Inflammatory macrophage treated with lipopolysaccharide for 1 hour (primary cell): Measurements from ENCODE around the gene H2BW2.
"Not testable (repeated sequence)": the region's sequence is repeated elsewhere in the genome, so short reads cannot be mapped to it uniquely, and the experiment has no call there.

Source experiments
- DNase-seq, 2 donors: peaks; one replicate each; pipeline ENCODE4 v3.0.0-alpha.2; 2020 to 2022

The H2BW2 gene

GRCh38 chrX:104039689-104040505, at the start of gene H2BW2:
TSS of gene H2BW2 (plus strand) at chrX:104039956. CDS start at chrX:104039995, 39 bp downstream.
- no peak for DNase-seq

GRCh38 chrX:103999234-103999633, 40.5 kb upstream of the H2BW2 start:
- no peak for DNase-seq

GRCh38 chrX:104008831-104009230, 30.9 kb upstream of the H2BW2 start:
- no peak for DNase-seq

GRCh38 chrX:104013158-104013557, 26.6 kb upstream of the H2BW2 start:
- DNase-seq, result no peak

GRCh38 chrX:104013606-104014005, 26.1 kb upstream of the H2BW2 start, which contains the start of gene H2BW1:
TSS of gene H2BW1 (minus strand) at chrX:104013708. CDS start at chrX:104013576, 132 bp downstream.
- no peak for DNase-seq

- not testable (repeated sequence) for DNase-seq
Measured at GRCh38 chrX:104015576-104015975, 24.2 kb upstream of the H2BW2 start.

- no peak for DNase-seq
Measured at GRCh38 chrX:104018126-104018525, 21.6 kb upstream of the H2BW2 start.

- no peak for DNase-seq
Measured at GRCh38 chrX:104041003-104041402, 1.2 kb downstream of the H2BW2 start.

GRCh38 chrX:104045642-104046041, 5.9 kb downstream of the H2BW2 start:
- DNase-seq, result no peak

- no peak for DNase-seq
Measured at GRCh38 chrX:104047171-104047570, 7.4 kb downstream of the H2BW2 start.

GRCh38 chrX:104054956-104055355, 15.2 kb downstream of the H2BW2 start:
- DNase-seq, result not testable (repeated sequence)

GRCh38 chrX:104062636-104063035, 22.9 kb downstream of the H2BW2 start:
- not testable (repeated sequence) for DNase-seq

- not testable (repeated sequence) for DNase-seq
Measured at GRCh38 chrX:104075778-104076445, 36.2 kb downstream of the H2BW2 start, which contains the start of gene TMSB15C. TSS of gene TMSB15C (minus strand) at chrX:104076236.

- DNase-seq, result not testable (repeated sequence)
Measured at GRCh38 chrX:104077854-104078253, 38.1 kb downstream of the H2BW2 start.

- DNase-seq, result no peak
Measured at GRCh38 chrX:104084063-104084462, 44.3 kb downstream of the H2BW2 start.

- no peak for DNase-seq
Measured at GRCh38 chrX:104084534-104085277, 45.0 kb downstream of the H2BW2 start.

GRCh38 chrX:104085477-104085876, 45.7 kb downstream of the H2BW2 start:
- no peak for DNase-seq

- DNase-seq, result no peak
Measured at GRCh38 chrX:104085919-104086318, 46.2 kb downstream of the H2BW2 start.
